Transverse colon (tissue), 4 donors: ENCODE measurements around the gene HOXA6.

Source experiments
- CTCF ChIP-seq, 5 experiments: fragments of 200-600 bp in 3 of 5; fragments of 450-650 bp in 2 of 5; sonication (generic) in 3 of 5; IDR thresholded peaks; 1 replicate in 2 of 5; 2 replicates in 3 of 5; pipeline ENCODE4 v1.5.1; 2016 to 2017; ENCODE audit warnings: antibody characterized with exemption in 5 of 5, inconsistent platforms in 3 of 5, mild to moderate bottlenecking in 2 of 5, moderate library complexity in 1 of 5
- EP300 ChIP-seq: sonication (generic); formaldehyde crosslinking; IDR thresholded peaks from one replicate; pipeline ENCODE4 v1.6.1; 2017; ENCODE audit warnings: antibody characterized with exemption, low read depth
- POLR2A ChIP-seq: fragments of 450-650 bp; IDR thresholded peaks from one replicate; pipeline ENCODE4 v1.6.1; 2016; ENCODE audit warnings: antibody characterized with exemption, mild to moderate bottlenecking, moderate library complexity
- POLR2AphosphoS5 ChIP-seq, 3 donors: sonication (generic); formaldehyde crosslinking; IDR thresholded peaks; one replicate each; pipeline ENCODE4 v1.6.1; 2016; ENCODE audit warnings: antibody characterized with exemption in 3 of 3

GRCh38 chr7:27105301-27106031 lies 42.1 kb downstream of the HOXA6 start:
- no peak for TF ChIP-seq CTCF (IDR thresholded peaks at IDR 0.05)
- TF ChIP-seq POLR2A, result no peak
- no peak for TF ChIP-seq POLR2AphosphoS5 (IDR thresholded peaks at IDR 0.05)
- no peak for TF ChIP-seq EP300
